Measurements from ENCODE around the gene CCSER1.

GRCh38 chr4:91611782-91612181 is 1484.6 kb downstream of the CCSER1 start:
- TF ChIP-seq ASH2L (IDR thresholded peaks at IDR 0.05; ENCODE audit: low read length) (no peak), TAF1 (IDR thresholded peaks at IDR 0.05; ENCODE audit: low read depth, low read length) (no peak), JUND (IDR thresholded peaks at IDR 0.05; ENCODE audit: low read length) (no peak), SIRT6 (IDR thresholded peaks at IDR 0.05; ENCODE audit: low read length) (no peak), CTCF (IDR thresholded peaks at IDR 0.05; ENCODE audit: control extremely low read depth in 1 of 3, insufficient read depth in 1 of 3, low read depth in 1 of 3, low read length in 3 of 3) (no peak), POLR2A (IDR thresholded peaks at IDR 0.05; ENCODE audit: control extremely low read depth in 1 of 2, low read depth in 2 of 2, low read length in 2 of 2) (no peak)
